K562 (cell line): ENCODE results near the gene SLMAP. TPM values are rescaled to one million over a fixed set of nuclear protein-coding genes. Genes with fewer than 3 reads are reported as not detected.

Experiments used
- ATF1 ChIP-seq, 2 experiments: fragments of 450-650 bp in 1 of 2; IDR thresholded peaks; 2 replicates each; pipeline ENCODE4 v1.6.1; 2016; ENCODE audit warnings: missing compliant biosample characterization in 1 of 2, missing genetic modification characterization in 1 of 2
- ERF ChIP-seq: fragments of 450-650 bp; formaldehyde crosslinking; IDR thresholded peaks from 2 replicates; pipeline ENCODE4 v1.4.0; 2020; ENCODE audit warnings: mild to moderate bottlenecking, mixed read lengths
- HIVEP1 ChIP-seq: fragments of 250-450 bp; sonication (Bioruptor Pico); IDR thresholded peaks from 2 replicates; pipeline ENCODE4 v1.4.0; 2020; ENCODE audit warnings: mild to moderate bottlenecking
- HMG20A ChIP-seq: fragments of 450-650 bp; formaldehyde crosslinking; conservative IDR thresholded peaks from 2 replicates; pipeline ENCODE4 v1.4.0; 2020; ENCODE audit warnings: mild to moderate bottlenecking, mixed read lengths
- MAFG ChIP-seq: fragments of 450-650 bp; conservative IDR thresholded peaks from 2 replicates; pipeline ENCODE4 v1.6.1; 2016; ENCODE audit warnings: missing genetic modification characterization, missing compliant biosample characterization
- NRF1 ChIP-seq, 2 experiments: fragments of 450-650 bp; IDR thresholded peaks in 1 of 2; conservative IDR thresholded peaks in 1 of 2; 2 replicates each; pipeline ENCODE4 v1.6.1; 2014; ENCODE audit warnings: mild to moderate bottlenecking in 2 of 2
- SMAD1 ChIP-seq: fragments of 150-350 bp; IDR thresholded peaks from 2 replicates; pipeline ENCODE4 v1.6.1; 2014; ENCODE audit warnings: low read length, low read depth; ENCODE audit not compliant: partially characterized antibody
- STAT5B ChIP-seq: fragments of 250-450 bp; sonication (Bioruptor Pico); IDR thresholded peaks from 2 replicates; pipeline ENCODE4 v1.8.0; 2021; ENCODE audit warnings: mild to moderate bottlenecking, inconsistent platforms
- TBP ChIP-seq: optimal IDR thresholded peaks from 2 replicates; pipeline ENCODE3; 2011; ENCODE audit warnings: low read depth, low read length, improper control_type of control experiment
- YY1 ChIP-seq, 3 experiments: IDR thresholded peaks; 2 replicates each; pipeline ENCODE4 v1.6.1; 2011; ENCODE audit warnings: low read length in 2 of 3, mild to moderate bottlenecking in 2 of 3, moderate library complexity in 2 of 3, borderline replicate concordance in 1 of 3, control low read depth in 1 of 3, low read depth in 1 of 3; ENCODE audit not compliant: insufficient read depth in 3 of 3, insufficient replicate concordance in 2 of 3, control insufficient read depth in 1 of 3, insufficient read length in 1 of 3; ENCODE audit errors: extremely low read depth in 1 of 3
- ZNF57 ChIP-seq: fragments of 450-650 bp; formaldehyde crosslinking; IDR thresholded peaks from 2 replicates; pipeline ENCODE4 v1.4.0; 2020; ENCODE audit warnings: mild to moderate bottlenecking, moderate library complexity
- ZSCAN29 ChIP-seq: fragments of 450-650 bp; IDR thresholded peaks from 2 replicates; pipeline ENCODE4 v1.6.1; 2017
- polyA plus RNA-seq, 8 experiments: library from polyadenylated mRNA; depleted of rRNA in 4 of 8; stranded (reverse) in 5 of 8; unstranded in 3 of 8; fragments of >200 nt; fragmentation: Nextera tagmentation in 2 of 8; fragmentation: Illumina TruSeq in 1 of 8; extraction: Ambion mirVana in 2 of 8; extraction: Trizol in 1 of 8; gene quantifications; 2 replicates each; pipeline versions ENCODE4 v1.2.1 to v1.2.3, GENCODE V29; 2011 to 2014; ENCODE audit warnings: inconsistent platforms in 1 of 8, missing spikeins in 1 of 8
- total RNA-seq, 7 experiments: library from RNA; depleted of rRNA in 6 of 7; stranded (reverse); fragments of >200 nt in 6 of 7; fragmentation: Illumina TruSeq in 2 of 7; extraction: Trizol in 2 of 7; gene quantifications; 2 replicates each; pipeline versions ENCODE4 v1.2.1 to v1.2.3, GENCODE V29; 2011 to 2021; ENCODE audit warnings: low replicate concordance in 1 of 7
- TF ChIP-seq, protein P1 (sequence below): fragments of 450-650 bp; formaldehyde crosslinking; IDR thresholded peaks from 2 replicates; pipeline ENCODE4 v1.4.0; 2020; ENCODE audit warnings: mild to moderate bottlenecking, moderate library complexity
- TF ChIP-seq, protein P2 (sequence below): fragments of 450-650 bp; IDR thresholded peaks from 2 replicates; pipeline ENCODE4 v1.6.1; 2016; ENCODE audit warnings: low read depth
- TF ChIP-seq, protein P3 (sequence below): fragments of 250-450 bp; sonication (Bioruptor Pico); IDR thresholded peaks from 2 replicates; pipeline ENCODE4 v1.5.0; 2020; ENCODE audit warnings: mild to moderate bottlenecking, borderline replicate concordance

Gene SLMAP
- total and polyA plus RNA-seq, 9 of the 15 experiments (the other 6 are each of a cell fraction or from before 2014, with no cell fraction given): 12.1 to 50.7 (median 28.3) TPM

DNA sequence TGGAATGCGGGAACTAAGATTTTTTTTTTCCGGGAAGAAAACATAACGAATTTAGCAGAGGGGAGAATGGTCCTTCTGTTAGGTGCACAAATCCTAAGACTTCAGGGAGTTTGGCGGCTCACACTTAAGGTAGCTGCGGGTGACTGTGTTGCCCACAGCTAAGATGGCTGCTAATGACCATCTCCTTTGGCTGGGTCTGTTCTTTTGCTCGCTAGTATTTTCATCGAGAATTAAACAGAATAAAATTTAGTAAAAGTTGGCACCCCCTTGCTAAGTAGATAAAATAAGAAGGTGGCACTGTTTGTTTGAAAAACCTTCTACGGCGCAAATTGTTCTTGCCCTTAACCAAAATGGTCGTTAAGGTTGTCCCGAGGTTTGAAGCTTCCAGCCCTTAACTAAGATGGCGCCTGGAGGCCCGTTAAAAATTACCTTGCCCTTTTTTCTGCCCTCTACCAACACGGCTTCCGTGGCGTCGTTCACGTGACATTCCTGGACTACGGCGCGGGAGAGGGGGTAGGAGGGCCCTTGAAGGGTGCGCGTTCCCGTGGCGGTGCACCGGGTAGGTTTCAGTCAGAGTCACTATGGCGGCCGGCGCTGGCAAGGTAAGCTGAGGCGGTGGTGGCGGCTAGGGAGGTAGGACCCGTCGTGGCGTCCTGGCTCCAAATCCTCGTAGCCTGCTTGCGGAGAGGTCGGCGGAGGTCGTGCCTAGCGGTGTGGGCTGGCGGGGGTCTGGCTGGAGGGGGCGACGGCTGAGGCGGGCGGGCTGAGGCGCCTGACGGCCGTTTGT, at the start of gene SLMAP (continued):
- TF ChIP-seq MAFG (tag) (no peak), SMAD1 (no peak), NRF1 (conservative IDR thresholded peaks at IDR 0.05 in 1 of 2, IDR thresholded peaks at IDR 0.05 in 1 of 2) (no peak), HMG20A (CRISPR knock-in tag) (no peak), ZNF57 (CRISPR knock-in tag) (no peak), ZSCAN29 (no peak), STAT5B (no peak), HIVEP1 (no peak), ERF (CRISPR knock-in tag) (no peak), ATF1 (CRISPR knock-in tag; IDR thresholded peaks at IDR 0.05) (no peak), ATF1 (tag; IDR thresholded peaks at IDR 0.05) (peak; percentile 62), TBP (peak; percentile 88), YY1 (IDR thresholded peaks at IDR 0.05; ENCODE audit: borderline replicate concordance in 1 of 3, control insufficient read depth in 1 of 3, extremely low read depth in 1 of 3, insufficient read depth in 3 of 3, insufficient read length in 1 of 3, insufficient replicate concordance in 2 of 3, low read depth in 1 of 3, low read length in 2 of 3) (peak; percentile 96 to 99 (median 99))
- TF ChIP-seq, protein P1, sequence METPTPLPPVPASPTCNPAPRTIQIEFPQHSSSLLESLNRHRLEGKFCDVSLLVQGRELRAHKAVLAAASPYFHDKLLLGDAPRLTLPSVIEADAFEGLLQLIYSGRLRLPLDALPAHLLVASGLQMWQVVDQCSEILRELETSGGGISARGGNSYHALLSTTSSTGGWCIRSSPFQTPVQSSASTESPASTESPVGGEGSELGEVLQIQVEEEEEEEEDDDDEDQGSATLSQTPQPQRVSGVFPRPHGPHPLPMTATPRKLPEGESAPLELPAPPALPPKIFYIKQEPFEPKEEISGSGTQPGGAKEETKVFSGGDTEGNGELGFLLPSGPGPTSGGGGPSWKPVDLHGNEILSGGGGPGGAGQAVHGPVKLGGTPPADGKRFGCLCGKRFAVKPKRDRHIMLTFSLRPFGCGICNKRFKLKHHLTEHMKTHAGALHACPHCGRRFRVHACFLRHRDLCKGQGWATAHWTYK (CRISPR knock-in tag): peak; percentile 77; the same call in 1 of the 2 replicates
- TF ChIP-seq, protein P2, sequence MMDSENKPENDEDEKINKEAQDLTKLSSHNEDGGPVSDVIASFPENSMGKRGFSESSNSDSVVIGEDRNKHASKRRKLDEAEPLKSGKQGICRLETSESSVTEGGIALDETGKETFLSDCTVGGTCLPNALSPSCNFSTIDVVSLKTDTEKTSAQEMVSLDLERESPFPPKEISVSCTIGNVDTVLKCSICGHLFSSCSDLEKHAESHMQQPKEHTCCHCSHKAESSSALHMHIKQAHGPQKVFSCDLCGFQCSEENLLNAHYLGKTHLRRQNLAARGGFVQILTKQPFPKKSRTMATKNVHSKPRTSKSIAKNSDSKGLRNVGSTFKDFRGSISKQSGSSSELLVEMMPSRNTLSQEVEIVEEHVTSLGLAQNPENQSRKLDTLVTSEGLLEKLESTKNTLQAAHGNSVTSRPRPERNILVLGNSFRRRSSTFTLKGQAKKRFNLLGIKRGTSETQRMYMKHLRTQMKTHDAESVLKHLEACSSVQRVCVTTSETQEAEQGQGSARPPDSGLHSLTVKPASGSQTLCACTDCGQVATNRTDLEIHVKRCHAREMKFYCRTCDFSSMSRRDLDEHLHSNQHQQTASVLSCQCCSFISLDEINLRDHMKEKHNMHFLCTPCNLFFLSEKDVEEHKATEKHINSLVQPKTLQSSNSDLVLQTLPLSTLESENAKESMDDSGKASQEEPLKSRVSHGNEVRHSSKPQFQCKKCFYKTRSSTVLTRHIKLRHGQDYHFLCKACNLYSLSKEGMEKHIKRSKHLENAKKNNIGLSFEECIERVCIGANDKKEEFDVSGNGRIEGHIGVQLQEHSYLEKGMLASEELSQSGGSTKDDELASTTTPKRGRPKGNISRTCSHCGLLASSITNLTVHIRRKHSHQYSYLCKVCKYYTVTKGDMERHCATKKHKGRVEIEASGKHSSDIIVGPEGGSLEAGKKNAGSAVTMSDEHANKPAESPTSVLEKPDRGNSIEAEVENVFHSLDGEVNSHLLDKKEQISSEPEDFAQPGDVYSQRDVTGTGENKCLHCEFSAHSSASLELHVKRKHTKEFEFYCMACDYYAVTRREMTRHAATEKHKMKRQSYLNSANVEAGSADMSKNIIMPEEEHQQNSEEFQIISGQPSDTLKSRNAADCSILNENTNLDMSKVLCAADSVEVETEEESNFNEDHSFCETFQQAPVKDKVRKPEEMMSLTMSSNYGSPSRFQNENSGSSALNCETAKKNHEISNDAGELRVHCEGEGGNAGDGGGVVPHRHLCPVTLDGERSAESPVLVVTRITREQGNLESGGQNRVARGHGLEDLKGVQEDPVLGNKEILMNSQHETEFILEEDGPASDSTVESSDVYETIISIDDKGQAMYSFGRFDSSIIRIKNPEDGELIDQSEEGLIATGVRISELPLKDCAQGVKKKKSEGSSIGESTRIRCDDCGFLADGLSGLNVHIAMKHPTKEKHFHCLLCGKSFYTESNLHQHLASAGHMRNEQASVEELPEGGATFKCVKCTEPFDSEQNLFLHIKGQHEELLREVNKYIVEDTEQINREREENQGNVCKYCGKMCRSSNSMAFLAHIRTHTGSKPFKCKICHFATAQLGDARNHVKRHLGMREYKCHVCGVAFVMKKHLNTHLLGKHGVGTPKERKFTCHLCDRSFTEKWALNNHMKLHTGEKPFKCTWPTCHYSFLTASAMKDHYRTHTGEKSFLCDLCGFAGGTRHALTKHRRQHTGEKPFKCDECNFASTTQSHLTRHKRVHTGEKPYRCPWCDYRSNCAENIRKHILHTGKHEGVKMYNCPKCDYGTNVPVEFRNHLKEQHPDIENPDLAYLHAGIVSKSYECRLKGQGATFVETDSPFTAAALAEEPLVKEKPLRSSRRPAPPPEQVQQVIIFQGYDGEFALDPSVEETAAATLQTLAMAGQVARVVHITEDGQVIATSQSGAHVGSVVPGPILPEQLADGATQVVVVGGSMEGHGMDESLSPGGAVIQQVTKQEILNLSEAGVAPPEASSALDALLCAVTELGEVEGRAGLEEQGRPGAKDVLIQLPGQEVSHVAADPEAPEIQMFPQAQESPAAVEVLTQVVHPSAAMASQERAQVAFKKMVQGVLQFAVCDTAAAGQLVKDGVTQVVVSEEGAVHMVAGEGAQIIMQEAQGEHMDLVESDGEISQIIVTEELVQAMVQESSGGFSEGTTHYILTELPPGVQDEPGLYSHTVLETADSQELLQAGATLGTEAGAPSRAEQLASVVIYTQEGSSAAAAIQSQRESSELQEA: peak; percentile 95
- TF ChIP-seq, protein P3, sequence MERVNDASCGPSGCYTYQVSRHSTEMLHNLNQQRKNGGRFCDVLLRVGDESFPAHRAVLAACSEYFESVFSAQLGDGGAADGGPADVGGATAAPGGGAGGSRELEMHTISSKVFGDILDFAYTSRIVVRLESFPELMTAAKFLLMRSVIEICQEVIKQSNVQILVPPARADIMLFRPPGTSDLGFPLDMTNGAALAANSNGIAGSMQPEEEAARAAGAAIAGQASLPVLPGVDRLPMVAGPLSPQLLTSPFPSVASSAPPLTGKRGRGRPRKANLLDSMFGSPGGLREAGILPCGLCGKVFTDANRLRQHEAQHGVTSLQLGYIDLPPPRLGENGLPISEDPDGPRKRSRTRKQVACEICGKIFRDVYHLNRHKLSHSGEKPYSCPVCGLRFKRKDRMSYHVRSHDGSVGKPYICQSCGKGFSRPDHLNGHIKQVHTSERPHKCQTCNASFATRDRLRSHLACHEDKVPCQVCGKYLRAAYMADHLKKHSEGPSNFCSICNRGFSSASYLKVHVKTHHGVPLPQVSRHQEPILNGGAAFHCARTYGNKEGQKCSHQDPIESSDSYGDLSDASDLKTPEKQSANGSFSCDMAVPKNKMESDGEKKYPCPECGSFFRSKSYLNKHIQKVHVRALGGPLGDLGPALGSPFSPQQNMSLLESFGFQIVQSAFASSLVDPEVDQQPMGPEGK (CRISPR knock-in tag): no peak
